GM18499 (cell line): ENCODE data around the gene CFAP99.
"Not testable (repeated sequence)": the region's sequence is repeated elsewhere in the genome, so short reads cannot be mapped to it uniquely, and the experiment has no call there.

ENCODE experiments used
- ATAC-seq: cut with Tn5 transposase; IDR thresholded peaks from one replicate; pipeline ENCODE4 v1.9.1; 2021; ENCODE audit warnings: moderate number of reproducible peaks; ENCODE audit not compliant: insufficient read depth, unreplicated experiment

The CFAP99 gene

GRCh38 chr4:2427383-2428334 is 8.9 kb downstream of the CFAP99 start:
- ATAC-seq, result no peak

GRCh38 chr4:2428496-2429213 is 9.9 kb downstream of the CFAP99 start:
- ATAC-seq, result no peak

GRCh38 chr4:2429945-2430757 is 11.4 kb downstream of the CFAP99 start:
- not testable (repeated sequence) for ATAC-seq

- ATAC-seq, result no peak
These were observed 13.2 kb downstream of the CFAP99 start for GRCh38 chr4:2432004-2432403.

GRCh38 chr4:2432991-2433530 is 14.3 kb downstream of the CFAP99 start:
- no peak for ATAC-seq

GRCh38 chr4:2433609-2434350 is 15.0 kb downstream of the CFAP99 start:
- ATAC-seq, result no peak

- ATAC-seq, result no peak
These were observed 15.7 kb downstream of the CFAP99 start for GRCh38 chr4:2434420-2434819.

GRCh38 chr4:2436301-2436700 is 17.5 kb downstream of the CFAP99 start:
- ATAC-seq, result no peak

- ATAC-seq, result no peak
These were observed 18.2 kb downstream of the CFAP99 start for GRCh38 chr4:2436761-2437474.

GRCh38 chr4:2437475-2438215 is 18.9 kb downstream of the CFAP99 start:
- no peak for ATAC-seq

GRCh38 chr4:2438822-2439718 is 20.3 kb downstream of the CFAP99 start:
- no peak for ATAC-seq

GRCh38 chr4:2441393-2442174 is 22.8 kb downstream of the CFAP99 start:
- peak; percentile 70 for ATAC-seq

- no peak for ATAC-seq
These were observed 23.6 kb downstream of the CFAP99 start for GRCh38 chr4:2442175-2442993.

GRCh38 chr4:2443061-2443730 is 24.4 kb downstream of the CFAP99 start:
- ATAC-seq, result no peak
